ENCODE data around the gene EMC10.

DNA sequence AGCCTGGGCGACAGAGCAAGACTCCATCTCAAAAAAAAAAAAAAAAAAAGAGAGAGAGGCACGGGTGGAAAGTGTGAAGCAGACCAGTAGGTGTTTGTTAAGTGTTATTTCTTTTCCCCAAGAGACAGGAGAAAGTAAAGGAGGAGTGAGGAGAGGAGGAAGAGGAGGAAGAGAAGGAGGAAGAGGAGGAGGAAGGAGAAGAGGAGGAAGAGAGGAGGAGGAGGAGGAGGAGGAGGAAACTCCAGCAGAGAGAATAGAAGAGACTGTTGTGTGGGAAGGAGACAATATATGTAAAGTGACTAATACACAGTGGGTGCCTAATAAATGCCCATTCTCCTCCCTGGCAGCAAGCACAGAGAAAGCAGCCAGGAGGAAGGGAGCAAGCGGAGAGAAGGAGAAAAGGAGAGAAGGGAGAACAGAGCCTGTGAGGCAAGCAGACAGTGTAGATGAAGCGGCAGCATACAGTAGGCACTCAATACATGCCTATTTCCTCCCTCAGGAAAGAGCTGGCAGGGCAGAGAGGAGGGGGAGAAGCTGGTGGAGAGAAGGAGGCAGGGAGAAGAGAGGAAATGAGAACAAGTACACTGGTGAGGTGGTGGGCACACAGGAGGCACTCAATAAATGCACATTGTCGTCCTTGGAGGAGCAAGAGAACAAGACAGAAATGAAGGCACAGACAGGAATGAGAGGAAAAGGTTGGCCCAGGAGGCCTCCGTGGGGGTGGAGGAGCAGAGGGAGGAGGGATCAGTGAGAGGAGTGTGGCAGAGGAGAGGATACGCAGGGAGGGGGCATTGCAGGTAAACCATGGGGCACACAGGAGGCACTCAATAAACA, 18.1 kb downstream of the EMC10 start:
- TF ChIP-seq, protein P1, sequence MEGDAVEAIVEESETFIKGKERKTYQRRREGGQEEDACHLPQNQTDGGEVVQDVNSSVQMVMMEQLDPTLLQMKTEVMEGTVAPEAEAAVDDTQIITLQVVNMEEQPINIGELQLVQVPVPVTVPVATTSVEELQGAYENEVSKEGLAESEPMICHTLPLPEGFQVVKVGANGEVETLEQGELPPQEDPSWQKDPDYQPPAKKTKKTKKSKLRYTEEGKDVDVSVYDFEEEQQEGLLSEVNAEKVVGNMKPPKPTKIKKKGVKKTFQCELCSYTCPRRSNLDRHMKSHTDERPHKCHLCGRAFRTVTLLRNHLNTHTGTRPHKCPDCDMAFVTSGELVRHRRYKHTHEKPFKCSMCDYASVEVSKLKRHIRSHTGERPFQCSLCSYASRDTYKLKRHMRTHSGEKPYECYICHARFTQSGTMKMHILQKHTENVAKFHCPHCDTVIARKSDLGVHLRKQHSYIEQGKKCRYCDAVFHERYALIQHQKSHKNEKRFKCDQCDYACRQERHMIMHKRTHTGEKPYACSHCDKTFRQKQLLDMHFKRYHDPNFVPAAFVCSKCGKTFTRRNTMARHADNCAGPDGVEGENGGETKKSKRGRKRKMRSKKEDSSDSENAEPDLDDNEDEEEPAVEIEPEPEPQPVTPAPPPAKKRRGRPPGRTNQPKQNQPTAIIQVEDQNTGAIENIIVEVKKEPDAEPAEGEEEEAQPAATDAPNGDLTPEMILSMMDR (conservative IDR thresholded peaks at IDR 0.05; ENCODE audit: low read depth, low read length), result no peak
- TF ChIP-seq EZH2 (IDR thresholded peaks at IDR 0.05; ENCODE audit: low read length, unreplicated experiment), result no peak
